Hematopoietic multipotent progenitor cell treated with erythropoietin and hydrocortisone succinate and interleukin-3 and kit ligand, for 6 days (in vitro differentiated cells): ENCODE data around the gene TMEM201.
A peak's percentile ranks its signal among the peaks of the same experiment; 100 is the strongest.

Experiments used
- DNase-seq: peaks from one replicate; pipeline ENCODE4 v3.0.0-alpha.2; 2015

TMEM201 gene

DNA sequence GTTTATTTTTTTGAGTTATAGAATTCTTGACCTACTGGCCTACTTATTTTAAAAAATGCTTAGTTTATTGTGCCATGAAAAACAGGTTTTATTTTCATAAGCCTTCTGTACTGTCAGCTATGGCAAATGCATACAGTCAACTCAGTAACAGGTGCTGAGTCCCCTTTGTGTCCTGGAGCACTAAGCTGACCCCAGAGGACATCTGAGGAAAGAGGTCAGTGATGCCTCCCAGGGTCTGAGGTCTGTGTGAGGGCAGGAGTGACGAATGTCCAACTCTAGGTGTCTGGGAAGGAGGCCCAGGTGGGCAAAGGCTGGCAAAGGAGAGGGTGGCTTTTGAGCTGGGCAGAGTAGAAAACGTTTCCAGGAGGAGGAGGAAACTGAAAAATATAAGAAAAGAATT lies 7.8 kb upstream of the TMEM201 start:
- DNase-seq: no peak

DNA sequence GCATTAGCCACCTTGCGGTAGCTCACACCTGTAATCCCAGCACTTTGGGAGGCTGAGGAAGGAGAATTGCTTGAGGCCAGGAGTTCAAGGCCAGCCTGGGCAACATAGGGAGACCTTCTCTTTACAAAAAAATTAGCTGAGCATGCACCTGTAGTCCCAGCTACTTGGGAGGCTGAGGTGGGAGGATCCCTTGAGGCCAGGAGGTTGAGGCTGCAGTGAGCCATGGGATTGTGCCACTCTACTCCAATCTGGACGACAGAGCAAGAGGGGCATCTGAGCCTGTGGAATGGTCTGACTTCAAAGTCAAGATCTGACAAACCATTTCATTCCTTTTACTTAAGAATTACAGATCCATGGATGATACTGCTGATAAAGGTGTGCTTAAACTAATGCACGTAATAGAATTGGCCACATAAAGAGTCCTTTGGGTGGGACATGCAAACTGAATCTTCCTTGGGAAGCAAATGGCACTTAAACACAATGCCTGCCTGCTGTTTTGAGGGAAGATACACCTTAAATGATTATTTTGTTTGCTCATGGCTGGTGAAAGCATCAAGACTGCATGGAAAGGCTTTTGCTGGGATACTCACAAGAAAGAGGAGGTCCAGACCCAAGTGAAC lies 2.5 kb upstream of the TMEM201 start:
- DNase-seq: no peak

DNA sequence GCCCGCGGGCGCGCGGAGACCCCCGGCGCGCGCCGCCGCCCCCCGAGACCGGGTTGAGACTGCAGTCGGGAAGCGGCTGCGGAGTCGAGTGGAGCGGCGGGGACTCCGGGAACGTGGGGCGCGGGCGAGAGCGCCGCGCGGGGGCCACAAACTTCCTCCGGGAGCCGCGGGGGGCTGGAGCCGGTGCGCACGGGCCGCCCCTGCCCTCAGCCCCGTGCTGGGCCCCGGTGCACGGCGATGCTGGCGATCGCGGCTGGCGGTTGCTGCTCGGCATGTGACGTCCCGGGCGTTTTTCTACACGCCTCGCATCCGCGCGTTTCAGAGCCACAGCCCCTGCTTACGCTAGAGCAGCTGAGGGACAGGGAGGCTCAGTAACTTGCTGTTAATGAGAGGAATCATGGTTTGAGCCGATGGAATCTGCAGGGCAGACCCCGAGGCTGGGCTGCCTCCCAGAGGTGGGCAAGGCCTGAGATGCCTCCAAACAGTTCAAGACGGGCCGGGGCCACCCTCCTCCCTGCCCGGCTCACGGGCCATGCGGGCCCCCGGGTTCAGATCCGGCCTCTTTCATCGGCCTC lies 520 bp downstream of the TMEM201 start:
- DNase-seq: peak; percentile 69

DNA sequence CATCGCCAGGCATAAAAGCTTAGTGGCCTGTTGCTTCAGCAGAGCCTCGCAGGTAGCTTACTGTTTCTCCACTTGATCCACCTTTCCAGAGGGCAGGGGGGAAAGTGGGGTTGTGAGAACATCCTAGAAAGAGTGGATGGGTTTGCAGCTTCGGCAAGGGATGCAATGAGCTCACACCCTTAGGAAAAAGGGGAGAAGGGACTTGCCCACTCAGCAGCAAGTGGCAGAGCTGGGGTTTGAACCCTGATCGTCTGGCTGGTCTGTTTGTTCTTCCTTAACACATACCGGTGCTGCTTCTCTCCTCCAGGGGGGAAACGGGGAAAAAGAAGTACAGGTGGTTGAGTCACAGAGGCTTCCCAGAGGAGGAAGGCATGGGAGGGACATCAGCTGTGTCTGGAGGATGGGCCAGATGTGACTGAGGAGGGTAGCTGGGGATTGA lies 1.0 kb downstream of the TMEM201 start:
- peak; percentile 30 for DNase-seq

DNA sequence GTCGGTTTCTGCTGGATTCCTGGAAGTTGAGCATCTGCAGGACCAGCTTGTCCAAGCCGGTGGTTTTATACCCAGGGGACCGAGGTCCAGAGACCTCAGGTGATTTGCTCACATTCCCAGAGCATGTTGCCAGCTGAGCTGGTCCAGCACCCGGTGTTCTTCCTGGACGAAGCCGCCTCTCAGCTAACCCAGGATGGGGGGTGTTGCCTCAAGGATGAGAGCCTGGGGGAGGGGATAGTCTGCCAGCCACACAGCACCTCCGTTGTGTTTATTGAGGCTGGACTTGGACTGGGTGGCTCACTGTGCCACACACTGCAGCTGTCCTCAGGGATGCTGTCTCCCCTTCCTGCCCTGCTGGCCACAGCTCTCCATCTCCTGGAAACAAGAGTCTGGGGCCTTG lies 1.5 kb downstream of the TMEM201 start:
- DNase-seq: no peak

DNA sequence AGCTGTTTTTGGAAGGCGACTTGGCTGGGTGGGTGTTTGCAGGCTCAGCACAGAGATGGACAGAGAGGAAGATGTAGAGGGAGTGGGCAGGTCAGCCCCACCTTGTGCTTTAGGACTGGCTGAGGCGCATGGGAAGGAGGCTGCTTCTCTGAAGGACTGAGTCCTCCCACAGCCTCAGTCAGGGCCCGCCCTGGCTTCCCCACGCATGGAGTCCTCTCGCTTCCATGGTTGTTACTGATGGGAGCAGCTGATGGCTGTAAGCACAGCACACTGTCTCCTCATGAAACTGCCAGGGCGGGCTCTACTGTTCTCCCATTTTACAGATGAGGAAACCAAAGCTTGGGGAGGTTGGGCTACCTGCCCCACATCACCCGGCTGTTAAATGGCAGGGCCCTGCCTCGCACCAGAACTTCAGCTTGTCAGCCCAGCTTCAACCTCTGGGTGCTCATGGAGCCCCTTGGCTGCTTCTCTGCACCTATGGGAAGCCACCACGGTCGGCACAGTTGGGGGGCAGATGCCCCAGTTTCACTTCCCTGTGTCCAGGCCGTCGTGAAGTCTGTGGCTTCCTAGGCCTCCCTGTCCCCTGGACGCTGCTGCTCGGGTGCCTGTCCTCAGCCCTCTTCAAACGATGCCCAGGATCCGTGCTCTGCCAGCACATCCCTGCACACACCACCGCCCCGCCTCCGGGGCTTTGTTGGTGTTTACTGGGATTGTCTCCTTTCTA lies 2.4 kb downstream of the TMEM201 start:
- DNase-seq: peak; percentile 23

DNA sequence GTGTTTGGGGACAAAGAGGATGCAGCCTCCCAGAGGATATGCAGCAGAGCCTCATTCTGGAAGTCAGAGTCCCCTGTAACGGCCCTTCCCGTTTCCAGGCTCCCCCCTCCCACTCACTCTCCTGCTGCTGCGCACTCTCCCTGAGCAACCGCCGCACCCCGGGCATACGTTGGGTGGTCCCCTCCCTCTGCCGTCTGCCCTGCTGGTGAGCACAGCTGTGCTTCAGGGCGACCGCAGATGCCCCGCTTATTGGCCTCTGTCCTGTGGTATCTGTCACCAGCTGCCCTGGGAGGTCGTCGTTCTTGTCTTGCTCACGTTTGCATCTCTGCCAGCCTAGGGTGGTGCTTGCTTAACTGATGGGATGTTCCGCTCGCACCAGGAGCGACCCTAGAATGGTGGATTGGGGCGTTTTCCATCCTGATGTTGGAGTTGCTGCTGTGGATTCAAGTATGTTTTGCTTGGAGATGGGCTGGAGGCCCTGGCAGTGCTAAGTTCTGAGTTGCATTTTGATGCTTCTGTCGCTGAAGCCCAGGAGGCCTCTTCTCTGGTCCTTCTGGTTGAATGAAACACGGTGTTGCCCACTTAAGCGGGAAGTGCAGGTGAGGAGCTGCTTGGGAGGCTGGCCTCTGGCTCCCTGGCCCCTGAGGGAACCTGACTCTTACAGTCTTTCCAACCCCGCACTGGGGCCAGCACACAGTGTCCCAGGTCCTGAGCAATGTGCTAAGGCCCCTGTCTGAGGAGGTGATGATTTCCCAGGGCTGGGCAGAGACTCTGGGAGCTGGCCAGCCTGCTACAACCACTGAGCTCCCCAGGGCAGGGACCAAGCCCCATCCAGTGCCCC lies 3.2 kb downstream of the TMEM201 start:
- no peak for DNase-seq

DNA sequence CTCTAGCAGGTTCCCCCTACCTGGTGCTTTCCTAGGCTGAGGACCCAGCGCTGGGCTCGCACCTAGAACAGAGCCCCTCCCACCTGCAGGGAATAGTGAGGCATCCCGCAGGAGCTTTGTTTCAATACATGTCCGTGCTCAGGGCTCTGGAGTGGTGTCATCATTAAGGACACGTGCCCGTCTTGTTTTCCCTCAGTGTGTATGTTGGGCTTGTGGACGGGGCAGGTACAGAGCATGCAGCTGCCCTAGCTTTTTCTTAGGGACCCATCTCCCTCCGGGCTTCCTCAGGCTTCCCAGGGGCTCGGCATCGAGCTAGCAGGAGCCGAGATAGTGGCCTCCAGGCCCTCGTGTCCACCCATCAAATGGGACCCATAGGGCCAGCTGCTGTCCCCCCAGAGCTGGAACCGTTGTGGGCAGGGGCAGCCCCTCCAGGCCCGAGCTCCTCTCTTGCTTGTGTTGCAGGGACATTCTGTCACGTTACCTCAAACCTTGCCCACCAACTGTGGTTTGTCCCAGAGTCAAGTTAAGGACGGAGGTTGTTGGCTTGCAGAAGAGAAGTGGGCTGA lies 3.9 kb downstream of the TMEM201 start:
- no peak for DNase-seq

DNA sequence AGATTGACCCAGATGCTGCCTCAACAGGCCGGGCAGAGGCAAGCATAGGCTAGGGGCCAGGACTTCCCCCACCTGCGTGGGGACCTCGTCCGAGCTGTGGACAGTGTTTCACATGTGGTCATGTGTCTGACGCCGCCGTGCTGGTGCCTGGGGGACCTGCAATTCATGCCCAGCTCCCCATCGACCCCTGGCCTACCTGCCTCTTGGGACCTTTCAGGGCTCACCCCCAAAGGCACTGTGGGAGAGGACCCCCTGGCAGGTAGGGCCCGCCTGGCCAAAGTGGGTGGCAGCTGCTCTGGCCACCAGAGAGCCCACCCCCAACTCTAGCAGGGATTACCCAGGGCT lies 4.4 kb downstream of the TMEM201 start:
- DNase-seq: no peak

DNA sequence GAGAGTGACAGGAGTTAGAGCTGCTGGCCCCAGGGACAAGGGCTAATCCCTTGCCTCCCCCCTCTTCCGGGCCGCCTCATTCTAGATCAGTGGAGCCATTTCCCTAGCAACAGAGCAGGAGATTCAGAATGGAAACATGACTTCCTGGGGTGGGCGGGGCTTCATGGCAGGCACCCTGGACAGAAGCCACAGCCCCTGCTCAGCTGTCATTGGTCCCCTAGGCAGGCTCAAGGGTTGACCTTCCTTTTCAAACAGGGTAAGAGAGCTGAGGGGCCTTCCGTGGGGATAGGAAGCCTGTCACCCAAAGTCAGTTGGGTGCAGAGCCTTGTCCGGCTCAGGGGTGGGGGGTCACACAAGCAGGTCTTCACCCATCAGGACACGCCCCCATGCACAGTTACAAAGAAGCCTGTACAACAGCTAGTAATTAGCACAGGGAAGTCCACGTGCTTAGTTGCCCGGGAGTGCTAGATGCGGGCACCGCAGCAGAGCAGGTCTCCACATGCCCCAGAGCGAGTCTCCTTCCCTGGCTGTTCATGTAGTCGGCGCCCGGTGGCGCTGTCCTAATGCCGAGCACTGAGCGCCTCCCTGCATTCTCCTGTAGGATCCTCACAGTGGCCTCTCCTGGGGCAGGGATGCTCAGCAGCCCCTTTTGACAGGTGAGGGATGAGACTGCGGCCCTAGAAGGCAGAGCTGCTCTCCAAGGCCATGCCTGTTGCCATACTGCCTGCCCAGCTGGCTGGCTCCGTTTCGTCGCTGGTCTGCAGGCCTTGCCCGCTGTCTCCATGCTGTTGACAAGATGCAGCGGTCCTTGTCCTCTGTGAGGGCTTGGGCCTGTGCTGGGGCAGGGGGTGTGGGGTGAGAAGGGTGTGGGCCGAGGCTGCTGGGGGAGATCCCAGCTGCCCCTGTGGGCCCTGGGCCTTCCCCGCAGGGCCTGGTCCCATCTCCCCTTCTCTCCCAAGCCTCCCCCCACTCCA lies 5.1 kb downstream of the TMEM201 start:
- DNase-seq: peak; percentile 92

DNA sequence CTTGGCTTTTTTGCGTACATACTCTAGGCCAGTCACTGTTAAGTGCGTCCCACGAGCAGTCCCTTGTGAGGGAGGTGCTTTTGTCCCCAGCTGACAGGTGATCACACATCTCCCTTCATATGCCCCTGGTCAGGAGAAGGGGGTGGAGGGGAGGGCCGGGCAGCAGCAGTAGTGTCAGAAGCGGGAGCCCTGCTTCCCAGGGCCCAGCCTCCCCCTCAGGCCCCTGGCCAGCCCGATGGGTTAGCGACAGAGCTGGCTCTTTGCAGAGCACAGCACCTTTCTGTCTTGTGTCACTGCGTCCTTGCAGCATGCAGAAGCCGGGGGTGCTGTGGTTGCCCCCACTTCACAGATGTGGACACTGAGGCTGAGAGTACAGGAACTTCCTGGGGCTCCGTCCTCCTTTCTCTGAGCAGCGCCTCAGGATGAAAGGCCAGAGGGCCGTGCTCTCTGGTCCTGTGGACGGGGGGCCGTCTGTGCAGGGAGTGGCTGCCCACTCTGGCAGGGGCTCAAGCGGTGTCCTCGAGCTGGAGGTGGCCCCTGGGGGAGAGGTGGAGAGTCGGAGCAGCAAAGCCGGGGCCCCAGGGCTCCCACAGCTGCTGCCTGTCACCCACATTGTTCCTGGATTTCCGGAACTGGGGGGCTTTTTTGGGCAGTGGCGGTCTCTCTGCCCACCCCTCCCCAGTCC lies 5.9 kb downstream of the TMEM201 start:
- no peak for DNase-seq

DNA sequence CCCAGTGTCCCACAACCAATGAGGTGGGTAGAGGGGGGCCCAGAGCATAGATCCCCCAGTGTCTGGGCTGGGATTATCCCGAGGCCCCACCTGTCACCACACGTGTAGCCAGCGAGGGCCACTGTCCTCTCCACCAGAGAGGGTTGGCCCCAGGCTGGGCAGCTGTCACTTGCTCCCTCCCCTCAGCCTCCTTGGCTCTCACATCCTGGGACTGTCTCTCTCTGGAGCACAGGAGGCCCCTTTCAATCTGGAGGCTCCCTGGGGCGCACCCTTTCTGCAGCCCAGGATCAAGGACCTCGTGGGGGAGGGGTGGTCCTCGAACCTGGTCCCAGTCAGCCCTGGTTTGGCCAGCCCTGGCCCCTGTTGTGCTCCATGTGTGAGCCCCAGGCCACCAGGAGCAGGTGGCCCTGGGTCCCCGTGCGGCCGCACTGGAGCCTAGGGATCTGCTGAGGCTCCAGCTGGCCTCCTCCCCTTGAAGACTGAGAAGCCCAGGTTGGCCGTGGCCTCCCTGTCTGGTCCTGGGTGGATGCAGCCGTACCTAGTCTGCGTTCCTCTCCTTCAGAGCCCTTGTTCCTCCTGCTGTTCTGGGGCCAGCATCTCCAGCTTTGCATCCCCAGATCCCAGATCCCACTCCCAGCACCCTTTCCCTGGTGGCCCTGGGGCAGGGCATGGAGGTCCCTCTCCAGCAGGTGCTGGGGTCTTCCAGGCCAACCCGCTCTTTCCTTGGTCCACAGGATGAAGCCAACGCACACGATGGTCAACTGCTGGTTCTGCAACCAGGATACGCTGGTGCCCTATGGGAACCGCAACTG lies 6.7 kb downstream of the TMEM201 start:
- DNase-seq: no peak

DNA sequence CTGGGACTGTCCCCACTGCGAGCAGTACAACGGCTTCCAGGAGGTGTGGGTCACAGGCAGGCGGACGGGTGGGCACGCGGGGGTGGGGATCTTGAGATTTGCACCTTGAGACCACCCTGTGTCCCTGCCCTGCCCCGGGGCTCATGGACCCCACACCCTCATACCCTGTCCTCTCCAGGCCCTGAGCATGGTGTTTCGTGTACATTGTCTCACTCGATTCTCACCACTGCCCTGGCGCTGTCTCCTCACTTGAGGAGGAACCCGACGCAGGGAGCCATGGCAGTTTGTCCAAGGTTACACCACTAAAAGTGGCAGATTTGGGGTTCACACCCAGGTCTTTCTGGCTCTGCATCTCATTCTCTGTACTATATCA lies 7.2 kb downstream of the TMEM201 start:
- DNase-seq: no peak

DNA sequence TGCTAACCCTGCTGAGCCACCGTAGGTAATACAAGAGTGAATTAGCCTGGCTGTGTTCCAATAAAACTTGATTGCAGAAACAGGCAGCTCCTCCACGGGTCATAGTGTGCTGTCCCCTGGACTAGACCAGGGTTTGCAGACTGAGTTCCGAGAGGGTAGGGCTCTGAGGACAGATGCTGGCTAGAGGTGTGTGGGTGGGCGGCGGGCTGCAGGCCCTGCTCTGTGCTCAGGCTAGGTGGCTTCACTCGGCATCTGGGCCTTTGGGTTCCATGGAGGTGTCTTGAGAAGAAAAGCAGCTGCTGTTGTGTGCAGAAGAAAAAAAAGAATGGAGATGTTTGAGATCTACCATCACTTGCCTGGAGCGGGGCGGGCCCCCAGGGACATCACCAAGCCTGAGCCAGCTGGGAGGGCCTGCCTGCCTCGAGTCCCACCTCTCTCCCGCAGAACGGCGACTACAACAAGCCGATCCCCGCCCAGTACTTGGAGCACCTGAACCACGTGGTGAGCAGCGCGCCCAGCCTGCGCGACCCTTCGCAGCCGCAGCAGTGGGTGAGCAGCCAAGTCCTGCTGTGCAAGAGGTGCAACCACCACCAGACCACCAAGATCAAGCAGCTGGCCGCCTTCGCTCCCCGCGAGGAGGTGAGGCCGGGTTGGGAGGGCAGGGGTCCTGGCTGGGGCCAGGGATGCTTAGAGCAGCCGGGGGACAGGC lies 7.9 kb downstream of the TMEM201 start:
- peak; percentile 42 for DNase-seq

DNA sequence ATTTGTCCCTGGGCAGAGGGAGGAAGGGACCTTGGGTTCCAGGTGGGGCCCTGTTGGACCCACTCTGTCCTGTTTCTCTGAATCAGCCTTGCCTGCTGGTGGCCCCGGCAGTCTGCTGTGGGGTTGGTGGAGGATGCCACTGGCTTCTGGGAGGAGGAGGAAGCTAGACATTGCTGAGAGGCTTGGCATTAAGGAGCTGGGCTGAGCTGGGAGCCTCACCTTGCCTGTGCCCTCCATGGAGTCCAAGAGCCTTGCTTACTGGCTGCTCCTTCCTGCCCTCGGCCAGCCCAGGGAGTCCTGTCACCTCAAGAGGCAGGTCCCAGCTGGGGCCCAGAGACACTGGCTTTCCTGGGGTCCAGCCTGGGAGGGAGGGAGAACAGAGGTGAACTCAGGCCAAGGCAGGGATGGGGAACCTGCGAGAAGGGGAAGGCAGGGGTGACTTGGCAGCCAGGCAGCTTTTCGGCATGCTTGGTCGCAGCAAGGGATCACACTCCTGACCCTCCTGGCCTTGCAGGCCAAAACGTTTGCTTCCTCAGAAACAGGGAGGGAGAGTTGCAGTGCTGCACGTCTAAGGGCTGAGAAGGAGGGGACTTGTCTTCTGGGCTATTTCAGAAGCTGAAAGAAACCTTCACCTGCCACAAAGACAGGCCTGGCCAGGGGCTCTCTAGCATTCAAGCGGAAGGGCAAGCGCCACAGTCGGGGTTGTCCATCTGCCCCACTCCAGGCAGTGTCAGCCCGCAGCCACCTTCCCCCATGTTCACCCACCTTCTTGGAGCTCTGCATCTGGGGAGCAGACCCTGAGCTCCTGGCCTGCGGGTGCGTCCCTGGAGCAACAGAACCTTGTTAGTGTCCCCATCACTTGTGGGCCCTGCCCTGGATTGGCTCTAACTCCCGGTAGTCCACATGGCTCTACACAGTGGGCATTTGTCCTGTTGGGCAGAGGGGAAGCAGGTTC lies 8.9 kb downstream of the TMEM201 start:
- DNase-seq: no peak

DNA sequence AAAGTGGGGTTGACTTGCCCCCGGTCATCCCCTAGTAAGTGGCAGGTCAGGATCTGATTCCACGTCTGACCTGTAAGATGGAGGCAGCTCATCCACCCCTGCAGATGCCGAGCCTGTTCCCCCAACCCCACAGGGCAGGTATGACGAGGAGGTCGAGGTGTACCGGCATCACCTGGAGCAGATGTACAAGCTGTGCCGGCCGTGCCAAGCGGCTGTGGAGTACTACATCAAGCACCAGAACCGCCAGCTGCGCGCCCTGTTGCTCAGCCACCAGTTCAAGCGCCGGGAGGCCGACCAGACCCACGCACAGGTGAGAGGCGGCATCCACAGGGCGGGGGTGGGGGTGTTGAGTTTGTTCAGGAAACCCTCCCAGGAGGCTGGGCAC lies 9.6 kb downstream of the TMEM201 start:
- DNase-seq: no peak

DNA sequence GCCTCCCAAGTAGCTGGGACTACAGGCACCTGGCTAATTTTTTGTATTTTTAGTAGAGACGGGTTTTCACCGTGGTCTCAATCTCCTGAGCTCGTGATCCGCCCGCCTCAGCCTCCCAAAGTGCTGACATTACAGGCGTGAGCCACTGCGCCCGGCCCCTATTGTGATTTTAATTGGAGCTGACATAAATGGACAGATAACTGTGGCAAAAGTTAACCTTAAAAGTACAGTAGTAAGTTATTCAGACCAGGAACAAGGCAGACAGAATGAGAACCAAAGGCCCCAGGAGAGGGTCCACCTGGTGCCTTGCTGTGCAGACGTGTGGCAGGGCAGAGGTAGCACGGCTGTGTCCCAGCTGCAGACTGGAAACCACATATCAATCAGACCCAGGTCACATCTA lies 11.0 kb downstream of the TMEM201 start:
- DNase-seq: no peak
